Testis (tissue), 3 donors: ENCODE data around the gene TRIP11. TPM values are rescaled to one million over a fixed set of nuclear protein-coding genes. Genes with fewer than 3 reads are reported as not detected.

ENCODE experiments used
- DNase-seq: peaks from one replicate; pipeline ENCODE4 v3.0.0-alpha.2; 2019
- H3K27ac ChIP-seq, 2 donors: fragments of 200-600 bp; sonication (generic); one replicate each; pipeline ENCODE4 v1.5.1; 2019
- H3K27me3 ChIP-seq: fragments of 200-600 bp; sonication (generic); one replicate; pipeline ENCODE4 v1.5.1; 2019
- H3K36me3 ChIP-seq: fragments of 200-600 bp; sonication (generic); one replicate; pipeline ENCODE4 v1.5.1; 2017; ENCODE audit warnings: low read depth; ENCODE audit errors: missing control alignments
- H3K4me1 ChIP-seq: fragments of 200-600 bp; sonication (generic); one replicate; pipeline ENCODE4 v1.5.1; 2019
- H3K4me3 ChIP-seq, 2 donors: fragments of 200-600 bp; sonication (generic); one replicate each; pipeline ENCODE4 v1.5.1; 2017 to 2019
- H3K9me3 ChIP-seq: fragments of 200-600 bp; sonication (generic); one replicate; pipeline ENCODE4 v1.5.1; 2017
- CTCF ChIP-seq, 3 experiments: fragments of 450-650 bp in 2 of 3; fragments of 200-600 bp in 1 of 3; sonication (generic) in 1 of 3; IDR thresholded peaks; one replicate each; pipeline ENCODE4 v1.5.1; 2016 to 2019; ENCODE audit warnings: antibody characterized with exemption in 3 of 3, mild to moderate bottlenecking in 2 of 3, moderate library complexity in 1 of 3
- POLR2A ChIP-seq: fragments of 450-650 bp; IDR thresholded peaks from one replicate; pipeline ENCODE4 v1.6.1; 2017; ENCODE audit warnings: antibody characterized with exemption, mild to moderate bottlenecking, moderate library complexity
- WGBS, 2 donors: methylation state at CpG; one replicate each; pipeline ENCODE4 v1.1.5; 2018; 5-methylcytosine and 5-hydroxymethylcytosine counted together
- intact Hi-C: fragments of 100-400 bp; cut with DNase I; formaldehyde crosslinking; loops from one replicate; pipeline ENCODE4 v1.15.1; 2023; ENCODE audit warnings: low total_unique reads
- polyA plus RNA-seq: library from polyadenylated mRNA; stranded (reverse); fragments of 350-450 nt; fragmentation: Illumina TruSeq; extraction: RNeasy Lipid Tissue Mini Kit (QIAGEN cat#74804); gene quantifications from one replicate; pipeline ENCODE4 v1.2.3, GENCODE V29; 2014; ENCODE audit warnings: low read depth, low replicate concordance; ENCODE audit not compliant: insufficient read depth
- total RNA-seq, 2 donors: library from RNA; depleted of rRNA; stranded (reverse); fragments of >200 nt; gene quantifications; one replicate each; pipeline ENCODE4 v1.2.3, GENCODE V29; 2016

TRIP11 gene
- total and polyA plus RNA-seq, 3 donors from 2014 or later: 3.8 to 39.4 (median 38.5) TPM

DNA sequence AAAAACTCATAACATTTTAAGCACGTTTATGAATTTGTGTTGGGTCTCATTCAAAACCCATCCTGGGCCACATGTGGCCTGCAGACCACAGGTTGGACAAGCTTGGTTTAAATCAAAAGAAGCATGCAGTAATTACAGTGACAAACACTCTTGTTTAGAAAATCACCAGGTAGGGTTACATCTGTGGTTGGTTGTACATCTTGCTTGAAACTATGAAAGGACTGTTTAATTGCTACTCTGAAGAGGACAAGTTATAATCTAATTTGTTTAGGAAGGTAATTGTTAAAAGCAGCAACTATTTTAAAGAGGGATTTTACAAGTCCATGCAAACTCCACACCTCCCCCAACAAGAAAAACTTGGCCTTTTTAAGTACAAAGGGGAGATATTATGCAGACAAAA is 4.0 kb downstream of the TRIP11 start:
- H3K27ac ChIP-seq: no peak overlapping the region
- DNase-seq: no peak
- intact Hi-C loops: no loop called here
- WGBS, 2 donors: 22 to 40% methylated on average over 1 of the region's 1 CpG
- H3K27me3 ChIP-seq: no peaks in the 10 kb centered on the region
- no peak overlapping the region for H3K4me3 ChIP-seq
- H3K4me1 ChIP-seq: peaks cover 13% of the 10 kb centered on the region
- H3K9me3 ChIP-seq: no peaks in the 10 kb centered on the region
- H3K36me3 ChIP-seq: peaks cover 3% of the 10 kb centered on the region
- no peak for TF ChIP-seq POLR2A
- no peak for TF ChIP-seq CTCF (IDR thresholded peaks at IDR 0.05)

- Histone ChIP-seq H3K27ac (no peak overlapping the region), H3K4me1 (peaks cover 10% of the 10 kb centered on the region), H3K36me3 (peaks cover 3% of the 10 kb centered on the region), H3K9me3 (no peaks in the 10 kb centered on the region), H3K4me3 (no peak overlapping the region), H3K27me3 (no peaks in the 10 kb centered on the region)
- 88 to 89% methylated on average over 11 of the region's 11 CpGs for WGBS, 2 donors
- no peak for DNase-seq
- TF ChIP-seq CTCF (IDR thresholded peaks at IDR 0.05): no peak
- TF ChIP-seq POLR2A: no peak
- intact Hi-C loops: no loop called here
Observed at GRCh38 chr14:92033906-92034687, 5.8 kb downstream of the TRIP11 start.

- intact Hi-C loops: no loop called here
- WGBS, 2 donors: 88 to 100% methylated on average over 1 of the region's 1 CpG
- H3K27me3 ChIP-seq: no peaks in the 10 kb centered on the region
Observed at GRCh38 chr14:92033433-92033832, 6.4 kb downstream of the TRIP11 start.

DNA sequence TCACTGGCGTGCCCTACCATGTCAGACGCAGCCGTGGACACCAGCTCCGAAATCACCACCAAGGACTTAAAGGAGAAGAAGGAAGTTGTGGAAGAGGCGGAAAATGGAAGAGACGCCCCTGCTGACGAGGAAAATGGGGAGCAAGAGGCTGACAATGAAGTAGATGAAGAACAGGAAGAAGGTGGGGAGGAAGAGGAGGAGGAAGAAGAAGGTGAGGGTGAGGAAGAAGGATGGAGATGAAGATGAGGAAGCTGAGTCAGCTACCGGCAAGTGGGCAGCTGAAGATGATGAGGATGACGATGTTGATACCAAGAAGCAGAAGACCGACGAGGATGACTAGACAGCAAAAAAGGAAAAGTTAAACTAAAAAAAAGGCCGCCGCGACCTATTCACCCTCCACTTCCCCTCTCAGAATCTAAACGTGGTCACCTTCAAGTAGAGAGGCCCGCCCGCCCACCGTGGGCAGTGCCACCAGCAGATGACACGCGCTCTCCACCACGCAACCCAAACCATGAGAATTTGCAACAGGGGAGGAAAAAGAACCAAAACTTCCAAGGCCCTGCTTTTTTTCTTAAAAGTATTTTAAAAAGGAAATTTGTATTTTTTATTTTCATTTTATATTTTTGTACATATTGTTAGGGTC is 13.2 kb downstream of the TRIP11 start:
- Histone ChIP-seq H3K4me1 (no peaks in the 10 kb centered on the region), H3K9me3 (no peaks in the 10 kb centered on the region), H3K27me3 (no peaks in the 10 kb centered on the region), H3K36me3 (peaks cover 3% of the 10 kb centered on the region), H3K4me3 (no peak overlapping the region), H3K27ac (no peak overlapping the region)
- WGBS, 2 donors: 88 to 89% methylated on average over 21 of the region's 21 CpGs
- no peak for DNase-seq
- intact Hi-C loops: no loop called here
- TF ChIP-seq POLR2A (no peak), CTCF (IDR thresholded peaks at IDR 0.05) (no peak)

More at GRCh38 chr14:92033433-92033832, 6.4 kb downstream of the TRIP11 start:
- Histone ChIP-seq H3K4me1 (peaks cover 10% of the 10 kb centered on the region), H3K27ac (no peak overlapping the region), H3K4me3 (no peak overlapping the region), H3K9me3 (no peaks in the 10 kb centered on the region), H3K36me3 (peaks cover 3% of the 10 kb centered on the region)
- TF ChIP-seq POLR2A: no peak
- TF ChIP-seq CTCF (IDR thresholded peaks at IDR 0.05): no peak
- no peak for DNase-seq
